Panc1 (cell line): Measurements from ENCODE around the gene CBFB. TPM values are rescaled to one million over a fixed set of nuclear protein-coding genes. Genes with fewer than 3 reads are reported as not detected.

Experiments
- ATAC-seq: fragments of 200-7000 bp; cut with Tn5 transposase; 2 replicates; pipeline ENCODE4 v1.9.1; 2020; ENCODE audit warnings: mild to moderate bottlenecking, moderate library complexity
- BruUV-seq: library from RNA; stranded (reverse); fragments of 400-500 nt; replicated peaks from 2 replicates; lab custom pipeline; 2021; lab: Mats Ljungman, UMichigan
- CTCF ChIA-PET: fragments of 300-600 bp; sonication (Branson Sonifier 250); formaldehyde crosslinking; loops from one replicate; lab custom pipeline; 2022; ENCODE audit warnings: antibody characterized with exemption; lab: Charles Lee
- POLR2A ChIA-PET: fragments of 300-600 bp; sonication (Branson Sonifier 250); formaldehyde crosslinking; loops from one replicate; lab custom pipeline; 2022; ENCODE audit warnings: antibody characterized with exemption; lab: Charles Lee
- DNase-seq: peaks from one replicate; pipeline ENCODE4 v3.0.0-alpha.2; 2010; ENCODE audit warnings: low read depth, low spot score
- H3K27ac ChIP-seq: 2 replicates; pipeline ENCODE4 v1.5.1; 2011; ENCODE audit warnings: mild to moderate bottlenecking, low read length, inconsistent platforms
- H3K27me3 ChIP-seq: fragments of 200-500 bp; sonication (Bioruptor generic); 2 replicates; pipeline ENCODE4 v1.6.0; 2014; ENCODE audit warnings: low read length, inconsistent platforms; ENCODE audit not compliant: control insufficient read depth, insufficient read depth
- H3K36me3 ChIP-seq: fragments of 200-500 bp; sonication (Bioruptor generic); 2 replicates; pipeline ENCODE4 v1.5.1; 2014; ENCODE audit warnings: inconsistent platforms, mild to moderate bottlenecking, low read length, moderate library complexity; ENCODE audit not compliant: control insufficient read depth, insufficient read depth
- H3K4me1 ChIP-seq: 2 replicates; pipeline ENCODE4 v1.5.1; 2011; ENCODE audit warnings: inconsistent platforms, mild to moderate bottlenecking, low read length, moderate library complexity; ENCODE audit not compliant: control insufficient read depth, insufficient read depth
- H3K4me3 ChIP-seq, 2 experiments: 2 replicates each; pipeline ENCODE4 v1.5.1; 2011 to 2012; ENCODE audit warnings: low read depth in 2 of 2, low read length in 2 of 2, mild to moderate bottlenecking in 2 of 2, inconsistent platforms in 1 of 2, moderate library complexity in 1 of 2
- H3K9me3 ChIP-seq: fragments of 200-500 bp; sonication (Bioruptor generic); 2 replicates; pipeline ENCODE4 v1.5.1; 2014; ENCODE audit warnings: low read depth, mild to moderate bottlenecking, inconsistent platforms, low read length, moderate library complexity; ENCODE audit not compliant: control insufficient read depth, insufficient read depth
- CTCF ChIP-seq: fragments of 450-650 bp; IDR thresholded peaks from 2 replicates; pipeline ENCODE4 v1.5.1; 2017; ENCODE audit warnings: mild to moderate bottlenecking
- POLR2AphosphoS5 ChIP-seq: IDR thresholded peaks from 2 replicates; pipeline ENCODE4 v1.6.1; 2012; ENCODE audit warnings: mild to moderate bottlenecking, low read depth, low read length, moderate library complexity
- REST ChIP-seq, 2 experiments: IDR thresholded peaks; 2 replicates each; pipeline ENCODE4 v1.6.1; 2011 to 2012; ENCODE audit warnings: low read depth in 2 of 2, control low read depth in 1 of 2, low read length in 1 of 2, mild to moderate bottlenecking in 1 of 2, moderate library complexity in 1 of 2; ENCODE audit not compliant: insufficient read depth in 1 of 2
- SIN3A ChIP-seq: IDR thresholded peaks from 2 replicates; pipeline ENCODE4 v1.6.1; 2012; ENCODE audit warnings: low read depth, mild to moderate bottlenecking, low read length, moderate library complexity, borderline replicate concordance; ENCODE audit not compliant: insufficient read depth
- TCF7L2 ChIP-seq: IDR thresholded peaks from 2 replicates; pipeline ENCODE4 v1.6.1; 2011; ENCODE audit warnings: mild to moderate bottlenecking, low read depth, low read length, inconsistent platforms
- in situ Hi-C: cut with HindIII; loops from 2 replicates; pipeline ENCODE4 v1.10.0; 2016; ENCODE audit warnings: low sequenced_read_pairs, low pct_unique_long_range_greater_than_20kb
- intact Hi-C: fragments of 100-400 bp; cut with micrococcal nuclease; formaldehyde crosslinking; loops from one replicate; pipeline ENCODE4 v1.10.0; 2022; ENCODE audit not compliant: unreplicated experiment
- total RNA-seq: library from RNA; stranded (reverse); gene quantifications from one replicate; pipeline ENCODE4 v1.2.1, GENCODE V29; 2021; ENCODE audit not compliant: unreplicated experiment

The CBFB gene
- total RNA-seq, 1 experiment from 2014 or later, result 66.4 TPM

DNA sequence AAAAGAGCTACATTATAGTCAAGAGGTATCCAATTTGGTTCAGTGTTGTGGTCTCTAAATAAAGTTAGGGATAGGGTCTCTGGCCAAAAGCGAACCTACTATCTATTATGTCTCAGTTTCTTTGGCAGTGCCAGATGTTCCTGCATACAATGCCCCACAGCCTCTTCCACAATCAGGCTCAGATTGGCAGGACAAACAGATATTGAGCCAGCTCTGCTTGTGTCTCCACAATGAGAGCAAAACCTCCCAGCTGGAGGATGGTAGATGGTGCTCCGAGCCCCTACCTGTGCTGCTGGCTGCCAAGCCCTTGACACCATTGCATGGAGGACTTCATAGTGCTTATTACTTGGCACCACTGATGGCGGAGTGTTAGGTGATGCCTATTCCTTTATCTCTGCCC lies 100.5 kb downstream of the CBFB start:
- Histone ChIP-seq H3K36me3 (no peaks in the 10 kb centered on the region; the same call in none of the 2 replicates), H3K4me3 (no peak overlapping the region), H3K9me3 (no peaks in the 10 kb centered on the region), H3K27ac (no peak overlapping the region), H3K4me1 (no peaks in the 10 kb centered on the region), H3K27me3 (no peaks in the 10 kb centered on the region)
- no peak for TF ChIP-seq REST (IDR thresholded peaks at IDR 0.05; ENCODE audit: insufficient read depth in 1 of 2, low read depth in 2 of 2, low read length in 1 of 2)
- TF ChIP-seq CTCF, result no peak
- no peak for TF ChIP-seq TCF7L2
- no peak for TF ChIP-seq POLR2AphosphoS5
- TF ChIP-seq SIN3A, result no peak
- intact Hi-C loops (no loop called here), in situ Hi-C loops (no loop called here)
- DNase-seq (no peak), ATAC-seq (no peak)
- ChIA-PET POLR2A (no interaction called here), CTCF (no interaction called here)
- no TSS peak for BruUV-seq

DNA sequence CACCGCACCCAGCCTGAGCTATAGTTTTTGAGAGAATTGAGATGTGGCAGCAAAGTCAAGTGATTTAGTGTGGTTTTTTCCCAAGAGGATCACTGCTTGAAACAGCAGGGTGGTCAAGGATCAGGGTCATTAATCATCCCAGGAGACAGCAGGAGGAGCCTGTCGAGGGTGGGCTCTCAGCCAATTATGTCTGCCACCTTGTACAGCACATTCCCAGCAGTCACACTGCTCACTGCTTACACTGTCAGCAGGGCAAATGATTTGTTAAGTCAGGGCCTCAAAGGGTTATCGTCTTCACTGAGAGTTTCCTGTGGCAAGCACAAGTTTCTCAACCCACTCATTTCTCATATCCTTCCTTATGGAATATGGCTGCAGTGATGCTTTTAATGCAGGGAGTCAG lies 108.7 kb downstream of the CBFB start:
- CTCF ChIA-PET, result no interaction called here

More for the DNA sequence above, 108.7 kb downstream of the CBFB start:
- no peaks in the 10 kb centered on the region for H3K9me3 ChIP-seq
- DNase-seq (no peak), ATAC-seq (no peak)
- no peak overlapping the region for H3K4me3 ChIP-seq
- in situ Hi-C loops, result no loop called here
- intact Hi-C loops, result no loop called here
- no TSS peak for BruUV-seq
- POLR2A ChIA-PET, result interaction anchor here (0.7 kb wide), 1 partner anchor 30 kb away, joined by 4 read pairs; no protein-coding TSS in a partner anchor
- TF ChIP-seq CTCF, result no peak
- no peak for TF ChIP-seq SIN3A
- TF ChIP-seq POLR2AphosphoS5, result no peak
- TF ChIP-seq TCF7L2, result no peak
- no peak for TF ChIP-seq REST (IDR thresholded peaks at IDR 0.05; ENCODE audit: insufficient read depth in 1 of 2, low read depth in 2 of 2, low read length in 1 of 2)
- no peaks in the 10 kb centered on the region; the same call in none of the 2 replicates for H3K36me3 ChIP-seq
- no peaks in the 10 kb centered on the region for H3K4me1 ChIP-seq
- H3K27me3 ChIP-seq, result no peaks in the 10 kb centered on the region
- no peak overlapping the region for H3K27ac ChIP-seq
